Vagina (tissue), 2 donors: ENCODE measurements around the gene ZNF577.

Source experiments
- CTCF ChIP-seq, 3 experiments: fragments of 450-650 bp in 2 of 3; fragments of 200-600 bp in 1 of 3; sonication (generic) in 1 of 3; IDR thresholded peaks; one replicate each; pipeline ENCODE4 v1.5.1; 2017 to 2019; ENCODE audit warnings: antibody characterized with exemption in 3 of 3, mild to moderate bottlenecking in 2 of 3, moderate library complexity in 2 of 3
- POLR2A ChIP-seq, 2 donors: fragments of 450-650 bp; IDR thresholded peaks; one replicate each; pipeline ENCODE4 v1.6.1; 2017; ENCODE audit warnings: antibody characterized with exemption in 2 of 2, mild to moderate bottlenecking in 2 of 2, moderate library complexity in 2 of 2

GRCh38 chr19:51931921-51932320 lies 44.2 kb upstream of the ZNF577 start:
- TF ChIP-seq CTCF (IDR thresholded peaks at IDR 0.05) (no peak), POLR2A (IDR thresholded peaks at IDR 0.05) (no peak)
